DND-41 (cell line): Measurements from ENCODE around the gene ENTR1.

Experiments used
- ATAC-seq: fragments of 200-7000 bp; cut with Tn5 transposase; 3 replicates; pipeline ENCODE4 v1.9.1; 2021; ENCODE audit warnings: low read depth; ENCODE audit not compliant: insufficient read depth
- DNase-seq: peaks from one replicate; pipeline ENCODE4 v3.0.0-alpha.2; 2020
- H2AFZ ChIP-seq: 2 replicates; pipeline ENCODE4 v1.6.0; 2012; ENCODE audit warnings: low read depth, low read length
- H3K27ac ChIP-seq: 2 replicates; pipeline ENCODE4 v1.5.1; 2012; ENCODE audit warnings: low read length, inconsistent platforms
- H3K27me3 ChIP-seq: fragments of 200-600 bp; sonication (generic); 2 replicates; pipeline ENCODE4 v1.6.0; 2012; ENCODE audit warnings: low read length, mild to moderate bottlenecking, inconsistent platforms; ENCODE audit not compliant: insufficient read depth, poor library complexity
- H3K36me3 ChIP-seq: 2 replicates; pipeline ENCODE4 v1.5.1; 2012; ENCODE audit warnings: low read length, inconsistent platforms; ENCODE audit not compliant: insufficient read depth
- H3K4me1 ChIP-seq: 2 replicates; pipeline ENCODE4 v1.5.1; 2012; ENCODE audit warnings: mild to moderate bottlenecking, low read length; ENCODE audit not compliant: insufficient read depth
- H3K4me2 ChIP-seq: 2 replicates; pipeline ENCODE4 v1.6.0; 2012; ENCODE audit warnings: mild to moderate bottlenecking, moderate library complexity, low read length, inconsistent platforms; ENCODE audit not compliant: insufficient read depth
- H3K4me3 ChIP-seq, 2 experiments: fragments of 200-600 bp in 1 of 2; shearing (Covaris generic) in 1 of 2; 2 replicates each; pipeline ENCODE4 v1.5.1; 2012 to 2016; ENCODE audit warnings: inconsistent platforms in 2 of 2, low read length in 2 of 2, mild to moderate bottlenecking in 2 of 2, low read depth in 1 of 2, moderate library complexity in 1 of 2
- H3K79me2 ChIP-seq: 2 replicates; pipeline ENCODE4 v1.6.0; 2012; ENCODE audit warnings: low read length, inconsistent platforms; ENCODE audit not compliant: insufficient read depth
- H3K9ac ChIP-seq: 2 replicates; pipeline ENCODE4 v1.6.0; 2012; ENCODE audit warnings: low read depth, mild to moderate bottlenecking, inconsistent platforms, low read length, moderate library complexity
- H3K9me3 ChIP-seq: 2 replicates; pipeline ENCODE4 v1.5.1; 2012; ENCODE audit warnings: low read length, moderate library complexity, mild to moderate bottlenecking, inconsistent platforms; ENCODE audit not compliant: insufficient read depth, severe bottlenecking
- H4K20me1 ChIP-seq: 2 replicates; pipeline ENCODE4 v1.6.0; 2012; ENCODE audit warnings: low read length; ENCODE audit not compliant: insufficient read depth
- CTCF ChIP-seq: IDR thresholded peaks from 2 replicates; pipeline ENCODE4 v1.5.1; 2012; ENCODE audit warnings: borderline replicate concordance, low read length, moderate library complexity, mild to moderate bottlenecking; ENCODE audit not compliant: poor library complexity, severe bottlenecking; ENCODE audit errors: extremely low read depth
- EZH2 ChIP-seq: IDR thresholded peaks from 3 replicates; pipeline ENCODE4 v1.6.1; 2012; ENCODE audit warnings: borderline replicate concordance, low read depth, mild to moderate bottlenecking, moderate library complexity, low read length, inconsistent platforms; ENCODE audit not compliant: severe bottlenecking

Gene ENTR1, protein sequence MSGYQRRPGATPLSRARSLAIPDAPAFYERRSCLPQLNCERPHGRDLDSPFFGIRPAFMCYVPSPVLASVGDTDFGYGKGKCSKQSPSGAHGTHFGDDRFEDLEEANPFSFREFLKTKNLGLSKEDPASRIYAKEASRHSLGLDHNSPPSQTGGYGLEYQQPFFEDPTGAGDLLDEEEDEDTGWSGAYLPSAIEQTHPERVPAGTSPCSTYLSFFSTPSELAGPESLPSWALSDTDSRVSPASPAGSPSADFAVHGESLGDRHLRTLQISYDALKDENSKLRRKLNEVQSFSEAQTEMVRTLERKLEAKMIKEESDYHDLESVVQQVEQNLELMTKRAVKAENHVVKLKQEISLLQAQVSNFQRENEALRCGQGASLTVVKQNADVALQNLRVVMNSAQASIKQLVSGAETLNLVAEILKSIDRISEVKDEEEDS

GRCh38 chr9:136410500-136411287 lies at the start of gene ENTR1, which contains the start of gene PMPCA:
Gene ENTR1 (minus strand): TSS chr9:136410614. CDS start chr9:136410397, 217 bp downstream.
Gene PMPCA (plus strand): TSS chr9:136410658. CDS start chr9:136410669, 11 bp downstream.
- H3K9me3 ChIP-seq: no peaks in the 10 kb centered on the region
- H2AFZ ChIP-seq: peak within 1 kb of the TSS; percentile 76
- H3K27ac ChIP-seq: peak within 1 kb of the TSS; percentile 72
- peaks cover 58% of the 10 kb centered on the region for H3K79me2 ChIP-seq
- H3K4me1 ChIP-seq: peaks cover 38% of the 10 kb centered on the region
- H3K27me3 ChIP-seq: no peaks in the 10 kb centered on the region
- H3K36me3 ChIP-seq: peaks cover 58% of the 10 kb centered on the region
- TF ChIP-seq EZH2 (no peak), CTCF (no peak)
- DNase-seq (peak; percentile 92), ATAC-seq (peak; percentile 83)
- H3K4me3 ChIP-seq: peak within 1 kb of the TSS; percentile 77 to 83
- H3K9ac ChIP-seq: peak within 1 kb of the TSS; percentile 85
- peak within 1 kb of the TSS; percentile 95 for H3K4me2 ChIP-seq
- peaks cover 30% of the 10 kb centered on the region for H4K20me1 ChIP-seq

DNA sequence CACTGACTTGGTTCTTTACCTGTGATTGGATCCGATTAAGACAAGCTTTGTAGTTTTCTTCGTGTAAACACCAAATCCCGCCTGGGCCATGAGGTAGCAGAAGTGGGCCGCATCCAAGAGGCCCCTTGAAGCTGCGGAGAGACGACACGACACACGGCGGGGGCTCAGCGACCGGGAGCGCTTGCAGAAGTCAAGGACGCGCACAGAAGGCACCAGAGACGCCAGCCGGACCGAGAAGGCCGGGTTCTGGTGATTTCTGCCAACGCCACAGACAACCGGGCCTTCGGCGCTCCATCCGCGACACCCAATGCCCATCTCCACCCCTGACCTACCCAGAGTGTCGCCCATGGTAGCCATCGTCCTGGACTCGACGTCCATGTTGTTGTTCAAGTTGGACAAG lies 49.0 kb upstream of the ENTR1 start:
- no peak overlapping the region for H3K4me3 ChIP-seq
- H3K27me3 ChIP-seq: no peaks in the 10 kb centered on the region
- DNase-seq: no peak
- H3K9ac ChIP-seq: no peak overlapping the region
- H4K20me1 ChIP-seq: peaks cover 25% of the 10 kb centered on the region
- no peaks in the 10 kb centered on the region for H3K9me3 ChIP-seq
- TF ChIP-seq CTCF (no peak), EZH2 (no peak)
- no peak overlapping the region for H3K27ac ChIP-seq
- peaks cover 2% of the 10 kb centered on the region; the same call in 1 of the 2 replicates for H3K79me2 ChIP-seq
- H3K36me3 ChIP-seq: peaks cover 93% of the 10 kb centered on the region
- no peak overlapping the region for H2AFZ ChIP-seq
- ATAC-seq: no peak
- no peaks in the 10 kb centered on the region for H3K4me1 ChIP-seq
- no peak overlapping the region for H3K4me2 ChIP-seq

DNA sequence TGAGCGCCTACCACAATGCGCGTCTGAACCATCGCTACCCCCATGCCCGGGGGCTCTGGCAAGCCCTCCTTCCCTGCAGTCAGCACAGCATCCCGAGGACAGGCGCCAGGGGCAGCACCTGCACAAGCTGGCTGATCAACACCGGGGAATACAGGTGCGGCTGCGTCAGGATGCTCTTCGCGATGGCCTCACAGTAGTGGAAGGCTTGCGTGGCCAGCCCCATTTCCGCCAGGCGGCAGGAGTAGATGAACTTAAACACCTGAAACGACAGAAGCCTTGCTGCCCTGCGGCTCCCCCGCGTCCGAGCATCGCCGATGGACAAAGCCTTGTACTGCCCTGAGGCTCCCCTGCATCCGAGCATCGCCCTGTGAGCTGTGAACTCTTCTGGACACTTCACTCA lies 46.9 kb upstream of the ENTR1 start:
- Histone ChIP-seq H3K27me3 (no peaks in the 10 kb centered on the region), H3K4me3 (no peak overlapping the region), H3K4me1 (no peaks in the 10 kb centered on the region), H3K9ac (no peak overlapping the region), H3K36me3 (peaks cover 86% of the 10 kb centered on the region), H3K27ac (no peak overlapping the region), H3K79me2 (no peaks in the 10 kb centered on the region), H4K20me1 (peaks cover 16% of the 10 kb centered on the region), H3K4me2 (no peak overlapping the region), H3K9me3 (no peaks in the 10 kb centered on the region), H2AFZ (no peak overlapping the region)
- ATAC-seq (no peak), DNase-seq (no peak)
- TF ChIP-seq EZH2 (no peak), CTCF (no peak)
